Measurements from ENCODE around the gene CORIN.
"Not testable (repeated sequence)": the region's sequence is repeated elsewhere in the genome, so short reads cannot be mapped to it uniquely, and the experiment has no call there.

The CORIN gene

DNA sequence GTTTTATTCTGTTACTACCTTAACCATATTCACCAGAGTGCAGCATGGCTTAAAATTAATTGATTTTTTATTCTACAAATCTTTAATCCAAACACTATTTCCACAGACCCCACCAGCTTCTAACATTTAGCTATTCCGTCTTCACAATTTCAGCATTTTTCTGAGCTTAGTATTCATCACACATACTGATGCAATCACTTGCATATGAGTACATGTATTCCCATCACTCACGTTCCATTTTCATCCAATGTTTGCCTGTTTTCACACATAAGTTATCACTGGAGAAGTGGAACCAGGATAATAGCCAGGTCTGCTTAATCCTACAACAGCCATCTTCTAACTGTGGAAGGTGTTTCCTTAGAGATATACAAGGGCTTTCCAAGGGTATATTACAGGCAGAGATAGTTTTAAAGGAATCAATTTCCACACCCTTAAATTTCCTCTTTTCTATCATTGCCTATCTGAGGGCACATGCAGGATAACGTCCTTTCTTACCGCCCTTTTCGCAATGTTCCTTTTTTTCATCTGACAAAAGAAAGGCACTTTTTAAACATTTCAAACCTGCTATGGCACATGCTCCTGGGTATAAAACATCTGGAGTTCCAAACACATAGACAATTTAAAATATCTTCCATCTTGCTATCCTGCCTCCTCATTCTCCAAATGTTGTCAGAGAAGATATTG lies 115.8 kb downstream of the CORIN start:
- DNase-seq (ENCODE audit: low read depth in 3 of 3, low spot score in 1 of 3) = no peak

DNA sequence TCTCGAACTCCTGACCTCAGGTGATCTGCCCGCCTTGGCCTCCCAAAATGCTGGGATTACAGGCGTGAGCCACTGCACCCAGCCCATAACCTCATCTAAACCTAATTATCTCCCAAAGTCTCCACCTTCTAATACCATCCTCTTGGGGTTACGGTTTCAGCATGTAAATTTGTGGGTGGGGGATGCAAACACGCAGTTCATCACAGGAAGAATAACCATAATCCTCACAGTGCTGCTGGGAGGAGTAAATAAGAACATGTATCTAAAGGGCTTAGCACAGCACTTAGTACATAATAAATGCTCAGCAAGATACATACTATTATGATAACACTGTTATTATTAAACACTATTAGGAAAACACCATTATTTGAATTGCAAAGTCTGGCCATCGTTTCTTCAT lies 116.4 kb downstream of the CORIN start:
- DNase-seq (ENCODE audit: low read depth in 3 of 3, low spot score in 1 of 3) = no peak

DNA sequence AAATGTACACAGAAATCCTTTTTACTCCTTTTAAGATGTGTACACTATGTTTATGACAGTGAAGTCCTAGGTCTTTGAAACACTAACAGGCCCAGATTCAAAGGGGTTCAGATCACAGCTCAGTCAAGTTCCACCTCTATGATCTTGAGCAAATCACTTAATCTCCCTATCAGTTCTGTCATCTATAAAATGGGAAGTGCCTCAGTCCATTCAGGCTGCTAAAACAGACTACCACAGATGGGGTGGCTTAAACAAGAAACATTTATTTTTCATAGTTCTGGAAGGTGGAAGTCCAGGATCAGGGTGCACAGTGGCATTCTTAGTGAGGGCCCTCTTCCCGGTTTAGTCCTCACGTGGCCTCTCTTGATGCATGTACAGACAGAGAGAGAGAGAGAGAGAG lies 117.1 kb downstream of the CORIN start:
- DNase-seq (ENCODE audit: low read depth in 3 of 3, low spot score in 1 of 3) = no peak

DNA sequence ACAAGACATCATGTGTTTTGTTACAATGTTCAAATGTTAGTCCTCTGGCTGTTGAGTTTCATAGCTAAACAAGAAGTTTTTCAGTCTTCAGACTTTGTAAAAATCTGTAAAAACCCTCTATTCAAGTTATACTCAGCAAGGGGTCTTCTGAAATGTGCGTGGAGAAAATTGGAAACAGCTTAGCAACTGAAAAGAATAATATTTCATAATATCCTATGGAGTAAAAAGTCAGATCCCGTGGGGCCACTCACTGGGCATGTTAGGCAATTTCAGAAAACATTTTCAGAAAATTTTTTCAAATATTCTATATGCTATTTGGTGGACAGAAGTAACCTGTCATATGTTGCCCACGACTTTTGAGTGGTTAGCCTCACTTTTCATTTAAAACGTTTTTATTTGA lies 118.3 kb downstream of the CORIN start:
- DNase-seq (ENCODE audit: low read depth in 3 of 3, low spot score in 1 of 3) = no peak

DNA sequence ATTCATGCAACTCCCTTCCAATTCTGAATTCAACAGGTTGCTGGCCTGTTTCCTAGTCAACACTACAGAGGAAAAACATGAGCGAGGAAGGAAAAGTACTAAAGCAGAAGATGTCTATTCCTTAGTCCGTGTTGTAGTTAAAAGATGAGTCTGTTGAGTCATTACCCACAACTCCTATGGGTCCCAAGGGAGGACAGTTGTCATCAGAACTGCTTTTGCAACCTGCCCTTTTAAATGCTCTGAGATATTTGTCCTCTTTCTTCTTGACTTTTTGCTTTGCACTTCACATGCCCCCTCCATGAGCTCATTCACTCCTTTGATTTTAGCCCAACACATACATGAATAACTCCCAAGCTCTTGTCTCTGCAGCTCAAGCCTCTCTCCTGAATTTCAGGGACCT lies 119.2 kb downstream of the CORIN start:
- DNase-seq (ENCODE audit: low read depth in 3 of 3, low spot score in 1 of 3) = no peak

DNA sequence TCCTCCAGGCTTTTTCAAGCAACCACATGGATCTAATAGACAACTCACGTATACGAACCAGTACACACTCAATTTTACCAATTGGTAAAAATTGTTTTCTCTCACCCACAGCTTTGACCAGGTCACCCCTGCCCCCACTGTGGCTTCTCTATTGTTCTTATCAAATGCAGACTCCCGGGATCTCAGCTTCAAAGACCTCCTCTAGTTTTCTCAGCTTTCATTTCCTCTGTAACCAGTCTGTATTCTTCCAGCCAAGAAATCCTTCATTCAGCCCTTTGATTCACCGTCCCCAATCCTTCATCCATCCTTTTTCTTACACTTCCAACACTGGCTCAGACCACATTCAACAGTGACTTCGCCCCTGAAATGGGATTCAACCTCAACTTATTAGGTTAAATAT lies 120.7 kb downstream of the CORIN start:
- no peak for DNase-seq (ENCODE audit: low read depth in 3 of 3, low spot score in 1 of 3)

DNA sequence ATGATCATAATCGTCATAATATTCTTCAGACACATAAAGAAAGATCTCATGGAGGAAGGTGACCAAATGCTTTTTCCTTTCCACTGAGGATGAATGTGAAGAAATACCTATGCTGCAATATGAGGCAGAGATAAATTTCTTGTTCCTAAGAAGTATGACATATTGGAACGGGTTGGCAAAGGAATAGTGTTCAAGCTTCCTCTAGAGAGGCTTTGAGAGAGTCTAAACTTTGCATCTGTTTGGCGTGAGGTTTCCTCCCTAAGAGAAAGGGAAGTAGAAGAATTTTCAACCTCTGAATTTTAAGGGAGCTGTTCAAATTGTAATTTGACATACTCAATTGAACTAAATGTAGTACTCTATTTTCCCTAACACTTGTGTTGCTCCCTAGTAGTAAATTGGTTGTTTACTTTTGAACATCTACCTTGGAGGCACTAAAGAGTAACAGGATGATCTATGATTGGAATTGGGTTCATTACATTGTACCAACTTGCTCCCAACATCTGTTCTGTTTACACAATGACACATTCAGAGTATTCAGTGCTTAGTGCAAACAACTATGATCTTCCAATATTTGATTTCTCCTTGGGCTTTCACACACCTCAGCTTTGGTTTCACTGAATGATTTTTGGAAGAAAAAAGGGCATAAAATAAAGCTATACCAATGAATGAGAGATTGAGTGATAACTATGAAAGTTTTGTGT lies 122.0 kb downstream of the CORIN start:
- no peak for DNase-seq (ENCODE audit: low read depth in 3 of 3, low spot score in 1 of 3)

DNA sequence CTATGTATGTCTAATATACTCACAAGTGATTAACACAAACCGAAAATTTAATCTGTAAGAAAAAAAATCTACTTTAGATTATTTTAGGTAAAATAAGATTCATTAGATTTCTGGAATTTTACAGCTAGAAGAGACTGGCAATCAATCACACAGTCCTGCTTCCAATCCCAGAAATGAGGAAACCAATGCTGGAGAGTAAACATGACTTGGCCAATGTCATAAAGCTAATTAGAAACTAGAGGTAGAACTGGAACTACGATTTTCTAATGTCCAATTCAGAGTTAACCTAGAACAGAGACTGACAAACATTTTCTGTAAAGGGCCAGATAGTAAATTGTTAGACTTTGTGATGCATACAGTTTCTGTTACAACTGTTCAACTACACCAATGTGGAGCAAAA lies 123.6 kb downstream of the CORIN start:
- DNase-seq (ENCODE audit: low read depth in 3 of 3, low spot score in 1 of 3) = no peak

DNA sequence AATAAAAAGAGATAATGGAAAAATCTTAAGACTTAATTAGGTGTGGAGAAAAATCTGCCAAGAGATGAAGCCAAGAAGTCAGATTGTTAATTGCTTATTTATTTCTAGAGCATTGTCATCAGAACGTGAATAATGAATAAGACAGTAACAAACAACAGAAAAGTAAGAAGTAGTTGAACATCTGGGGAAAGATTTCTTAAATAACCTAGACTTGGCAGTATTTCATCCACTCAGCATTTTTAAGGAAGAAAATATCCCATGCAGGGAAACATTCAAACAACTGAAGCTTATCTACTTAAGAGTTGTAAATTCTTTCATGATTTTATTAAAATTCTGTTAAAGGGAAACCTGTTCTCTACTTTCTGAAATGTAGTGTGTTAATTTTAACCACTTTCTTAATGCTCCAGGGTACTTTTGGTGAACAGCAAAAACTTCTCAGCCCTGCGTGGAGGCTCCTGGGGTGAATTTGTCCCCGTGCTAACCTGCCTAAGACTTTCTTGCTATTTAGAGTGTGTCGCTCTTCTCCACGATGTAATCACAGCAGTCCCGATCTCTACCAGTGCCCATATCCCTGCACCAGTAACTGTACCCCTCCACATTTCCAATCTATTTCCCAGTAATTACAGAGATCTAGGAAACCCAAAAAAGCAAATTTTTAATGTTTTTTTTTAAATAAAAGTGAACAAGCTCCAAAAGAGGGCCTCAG lies 124.6 kb downstream of the CORIN start:
- DNase-seq (ENCODE audit: low read depth in 3 of 3, low spot score in 1 of 3) = no peak

DNA sequence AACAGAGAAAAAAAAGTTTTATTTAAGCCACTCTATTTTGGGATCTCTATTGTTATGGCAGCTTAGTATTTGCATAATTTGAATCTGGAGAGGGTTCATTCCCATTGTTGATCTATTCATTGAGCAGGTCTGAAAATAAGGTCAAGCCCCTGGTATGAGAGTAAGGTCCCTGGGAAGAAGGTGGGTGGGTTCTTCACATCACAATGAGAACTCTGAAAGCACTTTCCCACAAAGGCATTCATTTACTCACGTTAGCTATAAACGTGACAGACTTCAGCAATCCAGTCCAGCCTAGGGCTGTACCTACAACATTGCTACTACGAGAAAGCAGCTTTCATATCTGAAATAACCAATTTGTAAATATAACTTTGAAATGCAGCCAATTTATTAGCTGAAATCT lies 126.2 kb downstream of the CORIN start:
- DNase-seq (ENCODE audit: low read depth in 3 of 3, low spot score in 1 of 3) = no peak

DNA sequence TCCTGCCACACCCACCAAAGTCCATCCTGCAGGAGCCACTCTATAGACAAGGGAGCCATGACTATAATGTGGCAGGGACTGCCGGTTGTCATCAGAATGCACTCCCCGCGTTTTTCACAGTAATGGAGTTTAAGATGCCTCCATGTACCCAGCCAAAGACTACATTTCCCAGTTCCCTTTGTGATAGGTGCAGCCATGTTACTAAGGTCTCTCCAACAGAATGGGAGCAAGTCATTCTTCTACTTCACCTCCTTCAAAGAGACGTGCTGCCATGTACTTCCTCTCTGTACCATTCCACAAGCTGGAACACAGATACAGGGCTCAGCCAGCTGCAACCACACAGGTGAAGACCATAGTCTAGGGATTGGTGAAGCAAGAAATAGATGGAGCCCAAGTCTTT lies 126.7 kb downstream of the CORIN start:
- DNase-seq (ENCODE audit: low read depth in 3 of 3, low spot score in 1 of 3) = no peak

DNA sequence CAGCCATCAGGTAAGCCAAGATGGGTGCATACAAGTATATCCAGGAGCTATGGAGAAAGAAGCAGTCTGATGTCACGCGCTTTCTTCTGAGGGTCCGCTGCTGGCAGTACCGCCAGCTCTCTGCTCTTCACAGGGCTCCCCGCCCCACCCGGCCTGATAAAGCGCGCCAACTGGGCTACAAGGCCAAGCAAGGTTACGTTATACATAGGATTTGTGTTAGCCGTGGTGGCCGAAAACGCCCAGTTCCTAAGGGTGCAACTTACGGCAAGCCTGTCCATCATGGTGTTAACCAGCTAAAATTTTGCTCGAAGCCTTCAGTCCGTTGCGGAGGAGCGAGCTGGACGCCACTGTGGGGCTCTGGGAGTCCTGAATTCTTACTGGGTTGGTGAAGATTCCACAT lies 131.5 kb downstream of the CORIN start:
- DNase-seq (ENCODE audit: low read depth in 3 of 3, low spot score in 1 of 3) = not testable (repeated sequence)

DNA sequence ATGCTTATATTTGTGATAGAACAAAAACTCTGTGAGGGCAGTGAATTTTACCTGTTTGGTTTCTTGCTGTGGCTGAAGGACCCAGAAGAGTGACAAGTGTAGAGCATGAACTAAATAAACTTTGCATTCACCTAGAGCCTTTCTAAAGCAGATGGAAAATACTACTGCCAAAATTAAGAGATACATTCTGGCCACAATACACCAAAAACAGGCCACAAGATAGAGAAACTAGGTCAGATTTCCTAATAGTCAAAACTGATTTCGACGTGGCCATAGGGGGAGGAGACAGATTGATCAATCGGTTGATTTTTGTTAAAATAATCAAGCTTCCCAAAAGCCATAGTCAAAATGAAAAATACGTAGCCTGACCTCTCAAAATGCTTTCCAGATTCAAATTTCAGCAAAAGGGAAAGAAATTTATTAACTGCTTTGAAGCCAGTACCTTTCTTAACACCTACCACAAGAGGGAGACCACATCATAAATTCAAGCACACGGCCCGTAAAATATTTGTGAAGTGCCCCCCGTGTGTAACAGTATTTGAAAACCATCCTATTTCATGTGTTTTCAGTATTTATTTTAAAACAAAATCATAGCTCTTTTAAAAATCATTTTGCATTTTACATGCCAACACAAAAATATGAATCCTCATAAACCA lies 132.4 kb downstream of the CORIN start:
- no peak for DNase-seq (ENCODE audit: low read depth in 3 of 3, low spot score in 1 of 3)

DNA sequence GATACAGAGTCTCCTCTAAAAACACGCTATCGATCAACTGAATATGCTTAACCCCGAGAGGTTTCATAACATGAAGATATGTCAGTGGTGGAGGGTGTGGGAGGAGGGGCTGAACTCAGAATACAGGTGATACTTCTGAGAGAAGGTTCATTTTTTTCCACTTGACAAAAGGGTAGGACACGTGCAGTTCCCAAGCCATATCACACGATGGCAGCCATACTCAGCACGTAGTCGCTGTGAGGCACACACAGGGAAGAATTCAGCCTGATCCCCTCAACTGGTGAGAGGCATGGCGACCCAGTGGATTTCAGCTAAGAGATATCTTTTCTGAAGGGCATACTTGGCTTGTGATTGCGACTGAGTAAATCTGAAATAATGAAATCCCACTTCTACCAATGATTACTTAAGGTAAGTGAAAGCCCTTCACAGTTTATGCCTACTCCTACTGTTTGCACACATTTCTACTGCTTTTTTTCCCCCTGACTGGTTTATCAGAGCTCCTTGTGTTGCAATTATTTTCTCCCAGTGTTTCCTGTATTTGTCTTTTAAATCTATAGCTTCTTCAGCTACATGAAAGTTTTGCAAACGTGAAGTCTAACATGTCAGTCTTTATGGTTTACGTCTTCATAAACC lies 133.1 kb downstream of the CORIN start:
- no peak for DNase-seq (ENCODE audit: low read depth in 3 of 3, low spot score in 1 of 3)

DNA sequence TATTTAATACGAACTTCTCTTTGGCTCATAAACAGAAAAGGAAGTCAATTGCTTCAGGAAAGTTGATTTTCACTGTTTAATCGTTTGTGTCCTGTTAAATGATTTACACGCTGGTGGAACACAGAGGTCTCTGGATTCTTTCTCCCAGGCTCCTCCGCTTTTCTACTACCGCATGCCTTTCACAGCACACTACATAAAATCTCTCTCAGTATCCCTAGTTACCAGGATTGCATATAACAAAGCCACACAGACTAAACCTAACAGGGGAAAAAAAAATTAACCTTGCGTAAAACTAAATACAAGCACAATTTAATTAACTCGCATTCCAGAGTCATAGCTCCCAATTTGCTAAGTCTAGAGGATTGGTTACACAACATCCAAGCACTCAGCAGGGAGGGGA lies 133.9 kb downstream of the CORIN start:
- no peak for DNase-seq (ENCODE audit: low read depth in 3 of 3, low spot score in 1 of 3)

DNA sequence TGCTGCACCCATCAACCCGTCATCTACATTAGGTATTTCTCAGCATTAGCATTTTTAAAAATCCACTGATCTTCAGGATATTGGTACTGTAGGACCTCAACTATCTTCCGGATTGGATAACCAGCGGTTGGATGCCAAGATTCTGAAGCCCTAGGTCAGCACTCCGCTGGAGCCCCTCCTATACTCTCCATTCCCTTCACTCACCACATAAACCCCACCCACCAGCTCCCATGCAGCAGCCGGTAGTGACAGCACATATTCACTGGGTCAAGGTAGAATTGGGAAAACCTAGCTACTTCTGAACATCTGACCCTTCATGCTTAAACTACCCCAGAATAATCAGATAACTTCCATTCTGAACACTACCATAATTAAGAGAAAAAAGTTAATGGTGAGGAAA lies 134.9 kb downstream of the CORIN start:
- no peak for DNase-seq (ENCODE audit: low read depth in 3 of 3, low spot score in 1 of 3)

DNA sequence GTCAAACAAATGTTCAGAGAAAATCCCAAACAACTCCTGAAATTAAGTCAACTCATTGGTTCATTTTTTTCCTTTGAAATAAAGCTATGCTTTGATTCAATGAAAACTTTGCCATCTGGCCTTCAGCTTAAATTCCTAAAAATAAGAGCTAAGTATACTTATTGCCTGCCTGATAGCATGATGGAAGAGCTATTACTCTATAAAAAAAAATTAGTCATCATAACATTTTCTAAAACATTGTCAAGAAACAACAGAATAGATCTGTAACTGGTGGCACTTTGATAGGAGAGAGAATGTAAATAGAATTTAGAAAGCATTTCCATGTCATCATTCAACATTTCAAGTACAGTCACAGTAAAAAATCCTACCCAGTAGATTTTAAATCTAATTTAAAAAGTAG lies 136.6 kb downstream of the CORIN start:
- DNase-seq (ENCODE audit: low read depth in 3 of 3, low spot score in 1 of 3) = no peak

DNA sequence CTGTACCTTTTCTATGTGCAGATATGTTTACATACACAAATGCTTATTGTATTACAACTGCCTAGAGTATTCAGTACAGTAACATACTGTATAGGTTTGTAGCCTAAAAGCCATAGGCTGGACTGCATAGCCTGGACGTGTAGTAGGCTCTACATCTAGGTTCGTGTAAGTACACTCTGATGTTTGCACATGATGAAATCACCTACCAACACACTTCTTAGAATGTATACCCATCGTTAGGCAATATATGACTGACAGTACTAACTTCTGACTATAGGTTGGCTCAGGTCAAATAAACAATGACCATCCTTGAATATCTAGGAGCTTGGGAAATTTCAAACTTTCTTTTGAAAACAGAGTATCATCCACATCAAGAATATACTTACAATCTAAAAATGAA lies 139.0 kb downstream of the CORIN start:
- no peak for DNase-seq (ENCODE audit: low read depth in 3 of 3, low spot score in 1 of 3)

DNA sequence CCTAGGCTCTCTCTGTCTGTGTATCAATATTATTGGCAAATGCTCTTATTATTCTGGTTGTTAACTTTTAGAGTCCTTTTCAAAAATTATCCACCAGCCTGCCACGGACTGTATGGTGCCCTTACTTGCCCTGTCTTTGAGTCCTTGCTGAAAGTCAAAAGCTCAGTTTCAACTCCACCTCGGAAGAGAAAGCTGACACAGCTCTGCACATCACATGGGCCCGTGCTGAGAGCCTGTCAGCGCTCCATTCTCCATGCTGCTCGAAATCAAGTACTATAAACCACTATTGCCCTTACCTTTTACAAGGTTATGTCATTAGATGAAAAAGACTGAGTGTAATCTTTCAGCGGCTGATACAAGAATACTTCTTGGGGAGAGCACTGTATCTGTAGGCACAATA lies 141.0 kb downstream of the CORIN start:
- no peak for DNase-seq (ENCODE audit: low read depth in 3 of 3, low spot score in 1 of 3)

DNA sequence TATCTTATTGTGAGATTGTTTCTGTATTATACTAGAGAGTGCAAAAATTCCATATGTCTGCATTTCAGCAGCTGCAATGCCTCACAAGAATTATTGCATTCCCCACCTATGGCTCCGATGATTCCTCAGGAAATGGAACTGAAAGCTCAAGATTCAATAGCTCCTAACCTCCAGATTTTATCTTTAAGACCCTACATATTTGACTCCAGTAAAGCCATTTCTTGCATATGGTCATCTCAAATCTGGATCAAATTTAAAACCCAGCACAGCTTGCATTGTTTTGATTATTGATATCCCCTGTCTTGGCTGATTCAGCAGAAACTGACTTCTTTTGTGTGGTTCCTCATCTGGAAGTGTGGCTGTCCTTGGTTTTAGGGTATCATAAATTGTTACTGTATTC lies 142.6 kb downstream of the CORIN start:
- no peak for DNase-seq (ENCODE audit: low read depth in 3 of 3, low spot score in 1 of 3)

DNA sequence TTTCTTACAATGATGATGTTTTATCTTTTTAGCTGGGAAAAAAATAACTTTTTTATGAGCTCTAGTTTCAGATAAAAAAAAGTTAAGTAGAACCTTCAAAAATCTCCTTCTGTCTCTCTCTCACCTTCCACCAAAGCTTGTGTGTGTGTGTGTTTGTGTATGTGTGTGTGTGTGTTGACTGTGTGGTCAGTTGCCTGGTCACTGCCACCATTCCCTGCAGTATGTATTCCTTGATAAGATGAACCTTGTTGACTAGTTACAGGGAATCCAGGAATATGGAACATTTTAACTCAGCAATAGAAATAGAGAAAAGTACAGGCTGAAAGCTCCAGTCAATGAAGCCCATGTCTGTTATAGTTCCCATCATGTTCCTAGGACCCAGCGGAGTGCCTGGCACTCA lies 143.5 kb downstream of the CORIN start:
- DNase-seq (ENCODE audit: low read depth in 3 of 3, low spot score in 1 of 3) = no peak

DNA sequence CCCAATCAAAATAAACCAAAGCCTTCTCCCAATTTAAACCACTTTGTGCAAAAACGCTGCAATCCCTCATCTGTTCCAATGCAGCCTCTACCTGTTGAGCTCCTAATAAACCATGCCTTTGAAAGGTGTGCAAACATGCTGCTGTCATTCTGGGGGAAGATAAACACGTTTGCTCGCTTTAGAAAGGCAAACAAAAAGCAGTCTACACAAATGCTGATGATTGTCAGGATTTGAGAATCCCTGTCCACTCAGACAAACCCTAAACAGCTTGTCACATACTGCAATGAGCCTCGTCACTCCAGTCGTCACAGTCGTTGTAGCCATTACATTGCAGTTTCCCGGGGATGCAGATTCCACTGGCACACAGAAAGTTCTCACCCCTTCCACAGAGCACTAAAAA lies 145.2 kb downstream of the CORIN start:
- no peak for DNase-seq (ENCODE audit: low read depth in 3 of 3, low spot score in 1 of 3)
